Peyer's patch (tissue), 4 donors: ENCODE data around the gene TANGO6.

Experiments used
- POLR2A ChIP-seq, 2 donors: fragments of 450-650 bp; IDR thresholded peaks; one replicate each; pipeline ENCODE4 v1.5.1; 2017; ENCODE audit warnings: antibody characterized with exemption in 2 of 2, mild to moderate bottlenecking in 2 of 2, moderate library complexity in 2 of 2
- TF ChIP-seq, protein P1 (sequence below), 6 experiments: fragments of 450-650 bp in 4 of 6; fragments of 200-600 bp in 2 of 6; sonication (generic) in 1 of 6; IDR thresholded peaks; one replicate each; pipeline ENCODE4 v1.5.1; 2017 to 2019; ENCODE audit warnings: antibody characterized with exemption in 6 of 6, mild to moderate bottlenecking in 3 of 6, moderate library complexity in 1 of 6

DNA sequence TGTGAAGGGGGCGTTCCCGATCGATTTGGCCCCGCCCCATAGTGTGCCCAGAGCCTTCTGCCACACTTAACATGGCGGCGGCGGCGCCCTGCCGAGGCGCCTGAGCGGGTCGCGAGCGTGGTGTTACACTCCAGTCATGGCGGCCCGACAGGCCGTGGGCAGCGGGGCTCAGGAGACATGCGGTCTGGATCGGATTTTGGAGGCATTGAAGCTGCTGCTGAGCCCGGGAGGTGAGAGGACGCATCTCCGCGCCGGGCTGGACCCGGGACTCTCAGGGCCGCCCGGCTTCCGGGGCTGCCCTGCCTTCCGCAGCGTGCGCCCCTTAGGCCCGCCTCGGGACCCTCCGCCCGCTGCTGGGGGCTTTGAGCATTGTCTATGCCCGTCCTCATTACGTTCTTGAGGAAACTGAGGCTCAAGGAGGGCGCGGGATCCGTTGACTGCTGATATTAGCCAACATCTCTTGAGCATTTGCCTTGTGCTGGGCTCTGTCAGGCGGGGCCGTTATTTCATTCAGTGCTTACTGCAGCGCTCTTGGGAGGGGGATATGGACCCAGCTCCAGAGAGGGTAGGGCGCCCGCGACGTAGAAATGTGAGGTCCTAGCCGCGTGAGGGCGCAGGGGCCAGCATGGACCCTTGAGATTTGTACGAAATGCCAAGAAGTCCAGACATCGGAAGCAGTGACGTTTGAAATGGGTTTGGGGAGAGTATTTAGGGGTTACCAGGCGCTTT, at the start of gene TANGO6:
- peak in 1 of 2 donors; percentile 13 for TF ChIP-seq POLR2A (IDR thresholded peaks at IDR 0.05)
- TF ChIP-seq, protein P1, sequence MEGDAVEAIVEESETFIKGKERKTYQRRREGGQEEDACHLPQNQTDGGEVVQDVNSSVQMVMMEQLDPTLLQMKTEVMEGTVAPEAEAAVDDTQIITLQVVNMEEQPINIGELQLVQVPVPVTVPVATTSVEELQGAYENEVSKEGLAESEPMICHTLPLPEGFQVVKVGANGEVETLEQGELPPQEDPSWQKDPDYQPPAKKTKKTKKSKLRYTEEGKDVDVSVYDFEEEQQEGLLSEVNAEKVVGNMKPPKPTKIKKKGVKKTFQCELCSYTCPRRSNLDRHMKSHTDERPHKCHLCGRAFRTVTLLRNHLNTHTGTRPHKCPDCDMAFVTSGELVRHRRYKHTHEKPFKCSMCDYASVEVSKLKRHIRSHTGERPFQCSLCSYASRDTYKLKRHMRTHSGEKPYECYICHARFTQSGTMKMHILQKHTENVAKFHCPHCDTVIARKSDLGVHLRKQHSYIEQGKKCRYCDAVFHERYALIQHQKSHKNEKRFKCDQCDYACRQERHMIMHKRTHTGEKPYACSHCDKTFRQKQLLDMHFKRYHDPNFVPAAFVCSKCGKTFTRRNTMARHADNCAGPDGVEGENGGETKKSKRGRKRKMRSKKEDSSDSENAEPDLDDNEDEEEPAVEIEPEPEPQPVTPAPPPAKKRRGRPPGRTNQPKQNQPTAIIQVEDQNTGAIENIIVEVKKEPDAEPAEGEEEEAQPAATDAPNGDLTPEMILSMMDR (IDR thresholded peaks at IDR 0.05), result no peak
